ENCODE results near the gene KRTAP3-3.
"Not testable (repeated sequence)": the region's sequence is repeated elsewhere in the genome, so short reads cannot be mapped to it uniquely, and the experiment has no call there.

The KRTAP3-3 gene

DNA sequence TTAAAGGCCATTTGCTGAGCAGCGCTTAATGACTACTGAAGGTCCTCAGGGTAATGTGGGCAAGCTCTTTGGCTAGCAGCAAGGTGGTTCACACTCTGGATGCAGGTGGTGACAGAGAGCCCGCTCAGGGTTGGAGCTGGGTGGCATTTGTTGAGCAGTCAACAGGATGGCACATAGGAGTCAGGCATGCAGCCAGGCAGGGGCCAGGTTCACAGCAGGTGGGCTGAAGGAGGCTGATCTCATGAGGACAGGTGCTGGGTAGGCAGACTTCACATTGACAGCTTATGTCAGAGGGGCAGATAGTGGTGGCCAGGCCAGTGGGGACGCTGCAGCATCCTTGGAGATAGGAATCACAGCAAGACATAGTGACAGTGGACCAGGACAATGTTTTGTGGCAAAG lies 10.4 kb upstream of the KRTAP3-3 start:
- H3K79me2 ChIP-seq (ENCODE audit: control insufficient read depth, low read length) = no peaks in the 10 kb centered on the region
- no peak for TF ChIP-seq EZH2phosphoT487 (IDR thresholded peaks at IDR 0.05; ENCODE audit: borderline replicate concordance, low read length)
- TF ChIP-seq, protein P1, sequence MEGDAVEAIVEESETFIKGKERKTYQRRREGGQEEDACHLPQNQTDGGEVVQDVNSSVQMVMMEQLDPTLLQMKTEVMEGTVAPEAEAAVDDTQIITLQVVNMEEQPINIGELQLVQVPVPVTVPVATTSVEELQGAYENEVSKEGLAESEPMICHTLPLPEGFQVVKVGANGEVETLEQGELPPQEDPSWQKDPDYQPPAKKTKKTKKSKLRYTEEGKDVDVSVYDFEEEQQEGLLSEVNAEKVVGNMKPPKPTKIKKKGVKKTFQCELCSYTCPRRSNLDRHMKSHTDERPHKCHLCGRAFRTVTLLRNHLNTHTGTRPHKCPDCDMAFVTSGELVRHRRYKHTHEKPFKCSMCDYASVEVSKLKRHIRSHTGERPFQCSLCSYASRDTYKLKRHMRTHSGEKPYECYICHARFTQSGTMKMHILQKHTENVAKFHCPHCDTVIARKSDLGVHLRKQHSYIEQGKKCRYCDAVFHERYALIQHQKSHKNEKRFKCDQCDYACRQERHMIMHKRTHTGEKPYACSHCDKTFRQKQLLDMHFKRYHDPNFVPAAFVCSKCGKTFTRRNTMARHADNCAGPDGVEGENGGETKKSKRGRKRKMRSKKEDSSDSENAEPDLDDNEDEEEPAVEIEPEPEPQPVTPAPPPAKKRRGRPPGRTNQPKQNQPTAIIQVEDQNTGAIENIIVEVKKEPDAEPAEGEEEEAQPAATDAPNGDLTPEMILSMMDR (IDR thresholded peaks at IDR 0.05; ENCODE audit: low read depth, low read length, poor library complexity, severe bottlenecking) = no peak
- peaks cover 10% of the 10 kb centered on the region for H3K27me3 ChIP-seq (ENCODE audit: control insufficient read depth, low read length)
- H3K36me3 ChIP-seq (ENCODE audit: control insufficient read depth, low read length) = no peaks in the 10 kb centered on the region
- H3K9me3 ChIP-seq (ENCODE audit: control insufficient read depth, insufficient read depth, low read length) = no peaks in the 10 kb centered on the region
- H3K4me2 ChIP-seq (ENCODE audit: low read length) = no peak overlapping the region
- H3K4me1 ChIP-seq (ENCODE audit: control insufficient read depth, low read length) = no peaks in the 10 kb centered on the region
- no peaks in the 10 kb centered on the region for H3K9me2 ChIP-seq (replicated peaks; ENCODE audit: control insufficient read depth, low read length)
- H3K4me3 ChIP-seq (ENCODE audit: low read length) = no peak overlapping the region
- H3K27ac ChIP-seq (ENCODE audit: low read depth, low read length) = no peak overlapping the region
- H4K20me1 ChIP-seq (ENCODE audit: control insufficient read depth, insufficient read depth, low read depth, low read length) = no peaks in the 10 kb centered on the region
- no peaks in the 10 kb centered on the region for H3F3A ChIP-seq (ENCODE audit: control insufficient read depth, insufficient read depth)

DNA sequence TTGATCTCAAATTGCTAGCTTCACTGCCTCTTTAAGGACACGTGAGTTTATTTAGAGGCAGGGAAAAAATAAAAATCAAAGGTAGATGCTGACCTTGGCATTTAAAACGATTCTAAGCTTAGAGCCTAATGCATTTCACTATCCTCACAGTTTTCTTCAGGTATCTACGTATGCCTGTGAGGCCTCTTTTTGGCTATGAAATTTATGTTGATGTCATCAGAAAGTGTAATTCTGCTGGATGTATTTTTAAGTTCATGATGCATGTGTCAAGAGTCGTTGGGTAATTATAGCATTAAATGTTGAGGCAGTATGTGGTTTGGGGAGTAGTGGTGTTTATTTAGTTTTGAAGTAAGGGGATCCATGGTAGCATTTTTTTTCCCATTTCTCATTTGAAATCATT lies 10.0 kb upstream of the KRTAP3-3 start:
- Histone ChIP-seq H3K4me1 (ENCODE audit: control insufficient read depth, low read length) (no peaks in the 10 kb centered on the region), H3K27me3 (ENCODE audit: control insufficient read depth, low read length) (peaks cover 10% of the 10 kb centered on the region), H3K9me2 (replicated peaks; ENCODE audit: control insufficient read depth, low read length) (no peaks in the 10 kb centered on the region), H3K4me3 (ENCODE audit: low read length) (no peak overlapping the region), H3K4me2 (ENCODE audit: low read length) (no peak overlapping the region), H3K27ac (ENCODE audit: low read depth, low read length) (no peak overlapping the region), H3K9me3 (ENCODE audit: control insufficient read depth, insufficient read depth, low read length) (no peaks in the 10 kb centered on the region), H3K79me2 (ENCODE audit: control insufficient read depth, low read length) (no peaks in the 10 kb centered on the region), H3F3A (ENCODE audit: control insufficient read depth, insufficient read depth) (no peaks in the 10 kb centered on the region), H4K20me1 (ENCODE audit: control insufficient read depth, insufficient read depth, low read depth, low read length) (no peaks in the 10 kb centered on the region), H3K36me3 (ENCODE audit: control insufficient read depth, low read length) (no peaks in the 10 kb centered on the region)
- TF ChIP-seq, protein P1 (IDR thresholded peaks at IDR 0.05; ENCODE audit: low read depth, low read length, poor library complexity, severe bottlenecking) = no peak
- no peak for TF ChIP-seq EZH2phosphoT487 (IDR thresholded peaks at IDR 0.05; ENCODE audit: borderline replicate concordance, low read length)

DNA sequence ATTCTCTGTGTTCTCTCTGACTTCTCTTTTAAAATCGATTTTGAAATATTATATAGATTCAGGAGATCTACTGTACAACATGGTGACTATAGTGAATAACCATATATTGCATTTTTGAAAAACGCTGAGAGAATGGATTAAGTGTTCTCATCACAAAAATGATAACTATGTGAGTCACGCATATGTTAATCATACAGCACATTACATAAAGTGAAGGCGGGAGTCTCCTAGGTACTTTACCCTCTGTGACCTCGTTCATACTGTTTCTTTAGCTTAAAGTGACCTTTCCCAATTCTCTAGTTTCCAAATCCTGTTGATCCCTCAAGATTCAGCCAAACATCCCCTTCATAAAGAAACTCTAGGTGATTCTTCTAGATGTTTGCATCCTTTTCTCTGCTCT lies 8.8 kb upstream of the KRTAP3-3 start:
- Histone ChIP-seq H3K27me3 (ENCODE audit: control insufficient read depth, low read length) (peaks cover 15% of the 10 kb centered on the region), H3F3A (ENCODE audit: control insufficient read depth, insufficient read depth) (no peaks in the 10 kb centered on the region), H4K20me1 (ENCODE audit: control insufficient read depth, insufficient read depth, low read depth, low read length) (no peaks in the 10 kb centered on the region), H3K9me3 (ENCODE audit: control insufficient read depth, insufficient read depth, low read length) (no peaks in the 10 kb centered on the region), H3K79me2 (ENCODE audit: control insufficient read depth, low read length) (no peaks in the 10 kb centered on the region), H3K4me2 (ENCODE audit: low read length) (no peak overlapping the region), H3K36me3 (ENCODE audit: control insufficient read depth, low read length) (no peaks in the 10 kb centered on the region), H3K4me3 (ENCODE audit: low read length) (no peak overlapping the region), H3K4me1 (ENCODE audit: control insufficient read depth, low read length) (no peaks in the 10 kb centered on the region), H3K27ac (ENCODE audit: low read depth, low read length) (no peak overlapping the region), H3K9me2 (replicated peaks; ENCODE audit: control insufficient read depth, low read length) (no peaks in the 10 kb centered on the region)
- TF ChIP-seq EZH2phosphoT487 (IDR thresholded peaks at IDR 0.05; ENCODE audit: borderline replicate concordance, low read length) = no peak
- TF ChIP-seq, protein P1 (IDR thresholded peaks at IDR 0.05; ENCODE audit: low read depth, low read length, poor library complexity, severe bottlenecking) = no peak

DNA sequence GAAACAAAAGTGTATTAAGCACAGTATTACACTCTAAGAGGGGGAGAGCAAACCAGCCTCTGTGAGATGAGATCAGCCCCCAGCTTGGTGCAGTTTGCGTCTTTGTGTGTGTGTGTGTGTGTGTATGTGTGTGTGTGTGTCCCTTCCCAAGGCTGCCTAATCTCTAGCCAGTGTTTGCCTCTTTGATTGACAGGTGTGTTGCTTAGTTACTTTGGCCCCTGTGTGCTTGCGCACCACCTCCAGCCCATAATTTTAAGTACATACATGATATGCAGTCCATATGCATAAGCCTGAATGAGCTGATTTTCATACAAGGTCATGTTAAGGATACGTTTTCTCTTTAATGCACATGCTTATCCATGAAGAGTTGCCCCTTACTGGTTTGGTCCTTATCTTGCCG lies 7.8 kb upstream of the KRTAP3-3 start:
- Histone ChIP-seq H3K79me2 (ENCODE audit: control insufficient read depth, low read length) (no peaks in the 10 kb centered on the region), H4K20me1 (ENCODE audit: control insufficient read depth, insufficient read depth, low read depth, low read length) (no peaks in the 10 kb centered on the region), H3K9me2 (replicated peaks; ENCODE audit: control insufficient read depth, low read length) (no peaks in the 10 kb centered on the region), H3K27ac (ENCODE audit: low read depth, low read length) (no peak overlapping the region), H3K4me2 (ENCODE audit: low read length) (no peak overlapping the region), H3K36me3 (ENCODE audit: control insufficient read depth, low read length) (no peaks in the 10 kb centered on the region), H3K27me3 (ENCODE audit: control insufficient read depth, low read length) (peaks cover 23% of the 10 kb centered on the region), H3K9me3 (ENCODE audit: control insufficient read depth, insufficient read depth, low read length) (no peaks in the 10 kb centered on the region), H3K4me1 (ENCODE audit: control insufficient read depth, low read length) (no peaks in the 10 kb centered on the region), H3K4me3 (ENCODE audit: low read length) (no peak overlapping the region), H3F3A (ENCODE audit: control insufficient read depth, insufficient read depth) (no peaks in the 10 kb centered on the region)
- TF ChIP-seq, protein P1 (IDR thresholded peaks at IDR 0.05; ENCODE audit: low read depth, low read length, poor library complexity, severe bottlenecking) = no peak
- TF ChIP-seq EZH2phosphoT487 (IDR thresholded peaks at IDR 0.05; ENCODE audit: borderline replicate concordance, low read length) = no peak

DNA sequence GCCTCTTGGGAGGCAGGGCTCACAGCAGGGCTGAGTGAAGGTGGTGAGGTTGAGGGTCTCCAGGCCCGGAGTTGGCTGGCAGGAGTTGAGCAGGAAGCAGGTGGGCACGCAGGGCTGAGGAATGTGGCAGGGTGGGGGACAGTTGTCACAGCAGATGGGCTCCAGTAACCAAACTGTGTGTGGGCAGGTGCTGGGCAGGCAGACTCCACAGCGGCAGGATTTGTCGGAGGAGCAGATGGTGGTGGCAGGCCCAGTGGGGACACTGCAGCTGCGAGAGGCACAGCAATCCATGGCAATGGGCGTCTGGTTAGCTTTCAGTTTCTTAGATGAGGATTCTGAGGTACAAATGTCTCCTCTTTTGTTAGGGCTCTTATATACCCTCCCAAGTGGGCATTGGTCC lies 5.6 kb upstream of the KRTAP3-3 start, which contains the start of gene KRTAP3-2:
TSS of gene KRTAP3-2 (minus strand) at position 344 of the 400 bp plus-strand sequence. CDS start at position 291, 53 bp downstream.
- H3K79me2 ChIP-seq (ENCODE audit: control insufficient read depth, low read length); H3F3A ChIP-seq (ENCODE audit: control insufficient read depth, insufficient read depth); H3K4me3 ChIP-seq (ENCODE audit: low read length); H4K20me1 ChIP-seq (ENCODE audit: control insufficient read depth, insufficient read depth, low read depth, low read length); H3K4me2 ChIP-seq (ENCODE audit: low read length); H3K9me2 ChIP-seq (replicated peaks; ENCODE audit: control insufficient read depth, low read length); H3K27ac ChIP-seq (ENCODE audit: low read depth, low read length); H3K9me3 ChIP-seq (ENCODE audit: control insufficient read depth, insufficient read depth, low read length); H3K36me3 ChIP-seq (ENCODE audit: control insufficient read depth, low read length); H3K4me1 ChIP-seq (ENCODE audit: control insufficient read depth, low read length): not testable (repeated sequence)
- H3K27me3 ChIP-seq (ENCODE audit: control insufficient read depth, low read length) = peaks cover 20% of the 10 kb centered on the region

Data from DOHH2 (cell line).